PC-9 (cell line): ENCODE data around the gene OPN4. TPM values are rescaled to one million over a fixed set of nuclear protein-coding genes. Genes with fewer than 3 reads are reported as not detected.

ENCODE experiments used
- BruUV-seq: library from RNA; stranded (reverse); fragments of 400-500 nt; replicated peaks from 2 replicates; lab custom pipeline; 2021; lab: Mats Ljungman, UMichigan
- CTCF ChIA-PET: fragments of 300-600 bp; sonication (Branson Sonifier 250); formaldehyde crosslinking; loops from one replicate; lab custom pipeline; 2022; ENCODE audit warnings: antibody characterized with exemption; lab: Charles Lee
- POLR2A ChIA-PET: fragments of 300-600 bp; sonication (Branson Sonifier 250); formaldehyde crosslinking; loops from one replicate; lab custom pipeline; 2022; ENCODE audit warnings: antibody characterized with exemption; ENCODE audit not compliant: unreplicated experiment; lab: Charles Lee
- DNase-seq, 2 experiments: peaks; one replicate each; pipeline versions ENCODE4 v3.0.0 to v3.0.0-alpha.2; 2015 to 2022; ENCODE audit warnings: mixed read lengths in 1 of 2
- H2AFZ ChIP-seq: fragments of 200-600 bp; sonication (generic); 2 replicates; pipeline ENCODE4 v1.8.1; 2017; ENCODE audit warnings: antibody characterized with exemption
- H3F3A ChIP-seq: fragments of 200-600 bp; sonication (generic); 2 replicates; pipeline ENCODE4 v1.8.1; 2017; ENCODE audit warnings: antibody characterized with exemption, mild to moderate bottlenecking, low read depth; ENCODE audit not compliant: insufficient read depth
- H3K27ac ChIP-seq: fragments of 200-600 bp; sonication (generic); 2 replicates; pipeline ENCODE4 v1.6.1; 2016; ENCODE audit warnings: mixed run types
- H3K27me3 ChIP-seq: fragments of 200-600 bp; sonication (generic); 2 replicates; pipeline ENCODE4 v1.6.1; 2016; ENCODE audit warnings: low read depth, mixed run types; ENCODE audit not compliant: insufficient read depth
- H3K36me3 ChIP-seq: fragments of 200-600 bp; sonication (generic); 2 replicates; pipeline ENCODE4 v1.6.1; 2016; ENCODE audit warnings: low read depth, mixed run types
- H3K4me1 ChIP-seq: fragments of 200-600 bp; sonication (generic); replicated peaks from 2 replicates; pipeline ENCODE4 v1.6.1; 2016; ENCODE audit warnings: mixed run types; ENCODE audit not compliant: insufficient read depth
- H3K4me2 ChIP-seq: fragments of 200-600 bp; sonication (generic); 2 replicates; pipeline ENCODE4 v1.6.1; 2017; ENCODE audit warnings: mixed run types
- H3K4me3 ChIP-seq: fragments of 200-600 bp; sonication (generic); 2 replicates; pipeline ENCODE4 v1.6.1; 2016; ENCODE audit warnings: mixed run types
- H3K79me2 ChIP-seq: fragments of 200-600 bp; sonication (generic); 2 replicates; pipeline ENCODE4 v1.6.1; 2017; ENCODE audit warnings: low read depth, mixed run types
- H3K9me2 ChIP-seq: fragments of 200-600 bp; sonication (generic); 2 replicates; pipeline ENCODE4 v1.8.1; 2017; ENCODE audit warnings: mild to moderate bottlenecking; ENCODE audit not compliant: insufficient read depth
- H3K9me3 ChIP-seq: fragments of 200-600 bp; sonication (generic); 2 replicates; pipeline ENCODE4 v1.8.1; 2016; ENCODE audit warnings: low read depth; ENCODE audit not compliant: insufficient read depth
- H4K20me1 ChIP-seq: fragments of 200-600 bp; sonication (generic); 2 replicates; pipeline ENCODE4 v1.8.1; 2017; ENCODE audit not compliant: insufficient read depth
- CTCF ChIP-seq: fragments of 200-600 bp; sonication (generic); conservative IDR thresholded peaks from 2 replicates; pipeline ENCODE4 v1.6.1; 2017; ENCODE audit warnings: mixed run types, antibody characterized with exemption, mild to moderate bottlenecking, moderate library complexity
- EZH2 ChIP-seq: fragments of 200-600 bp; sonication (generic); IDR thresholded peaks from 2 replicates; pipeline ENCODE4 v1.8.0; 2017; ENCODE audit warnings: antibody characterized with exemption, low read depth
- intact Hi-C: fragments of 100-400 bp; cut with micrococcal nuclease; formaldehyde crosslinking; loops from one replicate; pipeline ENCODE4 v1.10.0; 2022; ENCODE audit not compliant: unreplicated experiment
- total RNA-seq: library from RNA; stranded (reverse); gene quantifications from 2 replicates; pipeline ENCODE4 v1.2.3, GENCODE V29; 2021

OPN4 gene
- total RNA-seq, 1 experiment from 2014 or later: 0.15 TPM

GRCh38 chr10:86703176-86703575 is 48.8 kb downstream of the OPN4 start:
- Histone ChIP-seq H3K9me2 (no peaks in the 10 kb centered on the region), H3K79me2 (no peaks in the 10 kb centered on the region), H3K27me3 (no peaks in the 10 kb centered on the region), H3K4me3 (no peak overlapping the region), H3K36me3 (no peaks in the 10 kb centered on the region), H3F3A (no peaks in the 10 kb centered on the region), H2AFZ (no peak overlapping the region), H4K20me1 (no peaks in the 10 kb centered on the region), H3K27ac (no peak overlapping the region), H3K4me2 (no peak overlapping the region), H3K9me3 (no peaks in the 10 kb centered on the region), H3K4me1 (no peaks in the 10 kb centered on the region)
- DNase-seq: no peak
- intact Hi-C loops: no loop called here
- ChIA-PET POLR2A (no interaction called here), CTCF (no interaction called here)
- TF ChIP-seq EZH2: no peak
- BruUV-seq: no TSS peak

GRCh38 chr10:86705139-86705538 is 50.8 kb downstream of the OPN4 start:
- no peaks in the 10 kb centered on the region for H4K20me1 ChIP-seq
- no peaks in the 10 kb centered on the region for H3K9me3 ChIP-seq
- H3K36me3 ChIP-seq: no peaks in the 10 kb centered on the region
- H3K4me1 ChIP-seq: no peaks in the 10 kb centered on the region
- no peaks in the 10 kb centered on the region for H3F3A ChIP-seq
- ChIA-PET POLR2A (no interaction called here), CTCF (no interaction called here)
- no peak overlapping the region for H3K4me3 ChIP-seq
- H3K9me2 ChIP-seq: no peaks in the 10 kb centered on the region
- intact Hi-C loops: no loop called here
- no peak for DNase-seq
- no peaks in the 10 kb centered on the region for H3K79me2 ChIP-seq
- BruUV-seq: no TSS peak
- no peak overlapping the region for H2AFZ ChIP-seq
- no peak overlapping the region for H3K27ac ChIP-seq
- H3K27me3 ChIP-seq: no peaks in the 10 kb centered on the region
- no peak overlapping the region for H3K4me2 ChIP-seq
- TF ChIP-seq CTCF (no peak), EZH2 (no peak)

GRCh38 chr10:86705905-86706304 is 51.6 kb downstream of the OPN4 start:
- no TSS peak for BruUV-seq
- Histone ChIP-seq H3K4me3 (no peak overlapping the region), H3K9me2 (no peaks in the 10 kb centered on the region), H3K4me2 (no peak overlapping the region), H3K27ac (no peak overlapping the region), H3K4me1 (no peaks in the 10 kb centered on the region), H4K20me1 (no peaks in the 10 kb centered on the region), H3K36me3 (no peaks in the 10 kb centered on the region), H2AFZ (no peak overlapping the region), H3K9me3 (no peaks in the 10 kb centered on the region), H3K27me3 (no peaks in the 10 kb centered on the region), H3K79me2 (no peaks in the 10 kb centered on the region), H3F3A (no peaks in the 10 kb centered on the region)
- TF ChIP-seq CTCF: no peak
- no peak for TF ChIP-seq EZH2
- DNase-seq: no peak
- intact Hi-C loops: no loop called here
- CTCF ChIA-PET: no interaction called here
- POLR2A ChIA-PET: no interaction called here

GRCh38 chr10:86706401-86706841 is 52.1 kb downstream of the OPN4 start:
- CTCF ChIA-PET: no interaction called here

More at GRCh38 chr10:86706401-86706841, 52.1 kb downstream of the OPN4 start:
- Histone ChIP-seq H3K27me3 (no peaks in the 10 kb centered on the region), H3K79me2 (no peaks in the 10 kb centered on the region), H3K4me3 (no peak overlapping the region), H3K4me1 (no peaks in the 10 kb centered on the region), H4K20me1 (no peaks in the 10 kb centered on the region), H3K36me3 (no peaks in the 10 kb centered on the region), H2AFZ (no peak overlapping the region), H3K4me2 (no peak overlapping the region), H3K9me2 (no peaks in the 10 kb centered on the region), H3F3A (no peaks in the 10 kb centered on the region), H3K9me3 (no peaks in the 10 kb centered on the region), H3K27ac (no peak overlapping the region)
- DNase-seq: no peak
- intact Hi-C loops: no loop called here
- POLR2A ChIA-PET: no interaction called here
- TF ChIP-seq EZH2 (no peak), CTCF (no peak)
- BruUV-seq: no TSS peak
